Nephron progenitor cell (in vitro differentiated cells): Measurements from ENCODE around the gene ACTL8.

Source experiments
- DNase-seq: peaks from one replicate; pipeline ENCODE4 v3.0.0; 2021
- H3K27ac Mint-ChIP-seq: 2 replicates; pipeline ENCODE4 v1.8.0; 2021; ENCODE audit warnings: mild to moderate bottlenecking, moderate library complexity, mixed read lengths
- H3K27me3 Mint-ChIP-seq: 2 replicates; pipeline ENCODE4 v1.8.0; 2021; ENCODE audit warnings: mild to moderate bottlenecking, low read depth, mixed read lengths; ENCODE audit not compliant: poor library complexity
- H3K36me3 Mint-ChIP-seq: 2 replicates; pipeline ENCODE4 v1.8.0; 2021; ENCODE audit warnings: low read depth, mixed read lengths
- H3K4me1 Mint-ChIP-seq: 2 replicates; pipeline ENCODE4 v1.8.0; 2021; ENCODE audit warnings: mixed read lengths
- H3K4me3 Mint-ChIP-seq: 2 replicates; pipeline ENCODE4 v1.8.0; 2021; ENCODE audit warnings: mild to moderate bottlenecking, moderate library complexity, mixed read lengths
- H3K9me3 Mint-ChIP-seq: 2 replicates; pipeline ENCODE4 v1.8.0; 2021; ENCODE audit warnings: mild to moderate bottlenecking, moderate library complexity, mixed read lengths
- TF ChIP-seq, protein P1 (sequence below): fragments of 200-600 bp; sonication (generic); IDR thresholded peaks from 2 replicates; pipeline ENCODE4 v1.5.0; 2021; ENCODE audit warnings: antibody characterized with exemption

ACTL8 gene

DNA sequence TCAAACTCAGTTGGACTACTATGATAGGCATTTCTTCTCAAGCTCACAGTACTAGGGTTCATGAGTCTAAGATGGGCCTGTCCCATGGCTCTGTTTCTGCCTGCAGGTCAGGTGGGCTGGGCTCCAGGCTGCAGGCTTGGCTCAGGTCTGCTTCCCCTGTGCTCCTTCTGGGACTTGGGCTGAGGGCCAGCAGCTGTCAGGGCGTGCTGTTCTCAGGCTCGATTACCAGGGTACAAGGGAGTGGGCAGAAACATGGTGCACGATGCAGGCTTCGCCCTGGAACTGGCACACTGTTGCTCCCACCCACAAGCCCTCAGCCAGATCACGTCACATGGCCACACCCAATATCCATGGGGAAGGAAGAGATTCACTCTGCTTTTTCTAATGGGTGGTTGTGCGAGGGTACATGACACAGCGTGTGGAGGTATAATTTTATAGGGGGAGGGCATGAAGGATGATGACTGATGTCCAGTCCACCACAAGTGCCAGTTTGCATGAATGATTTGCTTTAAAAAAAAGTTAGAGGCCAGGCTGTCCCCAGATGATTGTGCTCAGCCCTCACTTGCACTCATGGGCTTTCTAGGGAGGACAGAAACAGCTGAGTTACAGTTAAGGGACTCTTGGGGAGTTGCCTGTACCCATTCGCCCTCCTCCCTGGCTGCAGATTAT lies 118.0 kb downstream of the ACTL8 start:
- no peak for DNase-seq
- Mint-ChIP-seq H3K9me3 (peaks cover 13% of the 10 kb centered on the region), H3K36me3 (no peaks in the 10 kb centered on the region), H3K4me3 (no peak overlapping the region), H3K27ac (no peak overlapping the region), H3K27me3 (peaks cover 16% of the 10 kb centered on the region), H3K4me1 (peaks cover 18% of the 10 kb centered on the region)
- TF ChIP-seq, protein P1, sequence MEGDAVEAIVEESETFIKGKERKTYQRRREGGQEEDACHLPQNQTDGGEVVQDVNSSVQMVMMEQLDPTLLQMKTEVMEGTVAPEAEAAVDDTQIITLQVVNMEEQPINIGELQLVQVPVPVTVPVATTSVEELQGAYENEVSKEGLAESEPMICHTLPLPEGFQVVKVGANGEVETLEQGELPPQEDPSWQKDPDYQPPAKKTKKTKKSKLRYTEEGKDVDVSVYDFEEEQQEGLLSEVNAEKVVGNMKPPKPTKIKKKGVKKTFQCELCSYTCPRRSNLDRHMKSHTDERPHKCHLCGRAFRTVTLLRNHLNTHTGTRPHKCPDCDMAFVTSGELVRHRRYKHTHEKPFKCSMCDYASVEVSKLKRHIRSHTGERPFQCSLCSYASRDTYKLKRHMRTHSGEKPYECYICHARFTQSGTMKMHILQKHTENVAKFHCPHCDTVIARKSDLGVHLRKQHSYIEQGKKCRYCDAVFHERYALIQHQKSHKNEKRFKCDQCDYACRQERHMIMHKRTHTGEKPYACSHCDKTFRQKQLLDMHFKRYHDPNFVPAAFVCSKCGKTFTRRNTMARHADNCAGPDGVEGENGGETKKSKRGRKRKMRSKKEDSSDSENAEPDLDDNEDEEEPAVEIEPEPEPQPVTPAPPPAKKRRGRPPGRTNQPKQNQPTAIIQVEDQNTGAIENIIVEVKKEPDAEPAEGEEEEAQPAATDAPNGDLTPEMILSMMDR: no peak

DNA sequence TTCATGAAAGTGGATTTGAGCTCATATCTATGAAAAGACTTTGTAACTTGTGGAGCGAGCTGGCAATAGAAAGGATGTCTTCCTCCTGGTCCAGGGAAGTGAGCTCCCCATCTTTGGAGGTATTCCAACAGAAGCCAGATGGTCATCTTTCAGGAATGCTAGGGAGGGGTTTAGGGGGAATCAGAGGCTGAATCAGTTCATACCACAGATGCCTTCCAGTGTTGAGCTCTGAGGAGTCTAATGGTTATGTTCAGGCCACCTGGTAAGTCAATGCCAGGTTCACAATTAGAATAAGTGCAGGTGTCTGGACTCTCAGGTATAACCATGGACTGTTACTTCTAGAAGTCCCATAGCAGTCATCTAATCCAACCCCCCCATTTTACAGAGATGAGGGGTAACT lies 119.1 kb downstream of the ACTL8 start:
- Mint-ChIP-seq H3K4me3 (no peak overlapping the region), H3K27ac (no peak overlapping the region), H3K4me1 (peaks cover 24% of the 10 kb centered on the region), H3K9me3 (peaks cover 10% of the 10 kb centered on the region), H3K36me3 (no peaks in the 10 kb centered on the region), H3K27me3 (peaks cover 16% of the 10 kb centered on the region)
- DNase-seq: no peak
- TF ChIP-seq, protein P1: no peak

DNA sequence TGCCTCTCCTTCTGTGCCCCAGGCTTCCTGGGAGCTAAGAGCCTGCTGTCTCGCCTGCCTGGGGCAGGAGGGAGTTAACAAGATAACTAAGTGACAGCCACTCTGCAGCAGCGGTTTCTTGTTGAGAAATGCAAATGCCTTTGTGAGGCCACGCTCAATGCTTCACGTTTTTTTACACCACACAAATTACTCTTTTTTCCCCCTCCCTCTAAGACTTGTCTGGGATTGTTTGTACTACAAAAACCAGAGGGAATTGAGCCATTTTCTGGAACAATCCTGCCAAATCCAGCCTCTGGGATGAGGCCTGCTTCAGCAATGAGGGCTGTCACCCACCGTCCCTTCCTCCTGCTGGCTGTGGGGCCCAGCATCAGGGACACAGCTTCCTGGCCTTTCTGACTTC lies 119.6 kb downstream of the ACTL8 start:
- DNase-seq: no peak
- no peak overlapping the region for H3K4me3 Mint-ChIP-seq
- peaks cover 16% of the 10 kb centered on the region for H3K27me3 Mint-ChIP-seq
- TF ChIP-seq, protein P1: no peak
- H3K27ac Mint-ChIP-seq: peak overlapping the region; percentile 32
- H3K9me3 Mint-ChIP-seq: peaks cover 10% of the 10 kb centered on the region
- peaks cover 29% of the 10 kb centered on the region for H3K4me1 Mint-ChIP-seq
- no peaks in the 10 kb centered on the region for H3K36me3 Mint-ChIP-seq

DNA sequence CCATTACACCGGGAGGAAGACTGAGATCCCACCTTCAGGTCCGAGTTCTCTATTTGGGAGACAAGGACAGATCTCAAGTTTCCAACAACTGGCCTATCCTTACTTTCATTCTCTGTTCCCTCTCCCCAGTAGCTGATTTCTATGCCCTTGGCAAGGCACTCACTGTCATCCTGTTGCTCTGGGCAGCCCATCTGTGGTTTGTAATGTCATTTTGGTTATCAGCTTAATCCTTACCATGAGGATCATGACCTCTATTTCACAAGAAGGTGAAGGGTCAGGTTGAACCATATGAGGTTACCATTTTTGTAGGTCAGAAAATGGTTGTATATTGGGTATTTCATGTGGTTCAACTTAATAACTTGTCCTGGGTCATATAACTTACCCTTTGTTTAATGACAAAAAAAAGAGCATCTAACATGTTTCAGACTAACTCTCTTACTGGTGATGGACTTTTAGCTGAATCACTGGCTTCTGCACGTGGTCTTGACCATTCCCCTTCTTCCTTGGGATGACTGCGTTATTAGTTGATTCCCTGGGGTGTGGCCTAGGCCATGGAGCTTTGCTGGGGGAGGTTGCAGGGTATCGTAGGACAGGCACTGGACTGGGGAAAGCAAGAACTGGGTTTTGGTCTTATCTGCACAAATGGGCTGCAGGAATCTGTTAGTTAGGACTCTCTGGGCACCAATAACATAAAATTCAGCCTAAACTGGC lies 120.2 kb downstream of the ACTL8 start:
- peaks cover 16% of the 10 kb centered on the region for H3K27me3 Mint-ChIP-seq
- H3K27ac Mint-ChIP-seq: peak overlapping the region; percentile 59
- no peak for DNase-seq
- TF ChIP-seq, protein P1: no peak
- no peaks in the 10 kb centered on the region for H3K36me3 Mint-ChIP-seq
- H3K9me3 Mint-ChIP-seq: peaks cover 10% of the 10 kb centered on the region
- no peak overlapping the region for H3K4me3 Mint-ChIP-seq
- H3K4me1 Mint-ChIP-seq: peaks cover 29% of the 10 kb centered on the region

DNA sequence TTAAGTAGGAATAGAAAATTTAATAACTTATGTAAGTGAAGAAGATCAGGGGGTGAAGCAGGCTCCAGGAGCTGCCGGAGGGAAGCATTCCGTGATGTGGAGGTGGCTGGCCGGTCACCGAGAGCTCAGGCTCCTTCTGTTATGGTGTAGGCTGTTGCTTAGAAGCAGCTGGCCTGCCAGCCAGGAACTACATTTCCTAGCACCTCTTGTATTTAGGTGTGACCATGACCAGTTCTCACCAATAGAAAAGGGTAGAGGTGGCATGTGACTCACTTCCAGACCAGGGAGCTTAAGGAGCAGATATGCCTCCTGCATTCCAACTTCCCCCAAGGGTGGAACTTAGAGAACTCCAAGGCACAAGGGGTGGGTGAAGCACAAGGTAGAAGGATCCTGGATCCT lies 120.7 kb downstream of the ACTL8 start:
- peaks cover 12% of the 10 kb centered on the region for H3K27me3 Mint-ChIP-seq
- no peak for DNase-seq
- peaks cover 29% of the 10 kb centered on the region for H3K4me1 Mint-ChIP-seq
- no peak overlapping the region for H3K4me3 Mint-ChIP-seq
- H3K9me3 Mint-ChIP-seq: peaks cover 5% of the 10 kb centered on the region
- H3K36me3 Mint-ChIP-seq: no peaks in the 10 kb centered on the region
- TF ChIP-seq, protein P1: no peak
- H3K27ac Mint-ChIP-seq: peak overlapping the region; percentile 59
